Measurements from ENCODE around the gene PCDH9.

PCDH9 gene

DNA sequence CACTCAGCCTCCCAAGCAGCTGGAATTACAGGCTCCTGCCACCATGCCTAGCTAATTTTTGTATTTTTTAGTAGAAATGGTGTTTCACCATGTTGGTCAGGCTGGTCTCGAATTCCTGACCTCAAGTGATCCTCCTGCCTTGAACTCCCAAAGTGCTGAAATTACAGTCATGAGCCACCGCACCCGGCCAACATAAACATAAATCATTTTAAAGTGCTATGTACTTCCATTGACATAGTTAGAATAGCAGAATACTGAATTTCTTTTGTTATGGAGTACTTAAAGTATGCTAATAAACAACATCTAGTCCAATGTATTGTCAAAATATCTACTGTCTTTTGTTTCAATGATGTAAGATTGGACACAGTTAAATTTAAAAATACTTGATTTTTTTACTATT lies 539.0 kb downstream of the PCDH9 start:
- no peak for DNase-seq

- no peak for DNase-seq
Measured at GRCh38 chr13:66689628-66690027, 540.5 kb downstream of the PCDH9 start.

- no peak for DNase-seq
Measured at GRCh38 chr13:66689037-66689619, 541.0 kb downstream of the PCDH9 start.

GRCh38 chr13:66681403-66681802 lies 548.7 kb downstream of the PCDH9 start:
- no peak for DNase-seq

- no peak for DNase-seq
Measured at GRCh38 chr13:66680031-66680430, 550.1 kb downstream of the PCDH9 start.

DNA sequence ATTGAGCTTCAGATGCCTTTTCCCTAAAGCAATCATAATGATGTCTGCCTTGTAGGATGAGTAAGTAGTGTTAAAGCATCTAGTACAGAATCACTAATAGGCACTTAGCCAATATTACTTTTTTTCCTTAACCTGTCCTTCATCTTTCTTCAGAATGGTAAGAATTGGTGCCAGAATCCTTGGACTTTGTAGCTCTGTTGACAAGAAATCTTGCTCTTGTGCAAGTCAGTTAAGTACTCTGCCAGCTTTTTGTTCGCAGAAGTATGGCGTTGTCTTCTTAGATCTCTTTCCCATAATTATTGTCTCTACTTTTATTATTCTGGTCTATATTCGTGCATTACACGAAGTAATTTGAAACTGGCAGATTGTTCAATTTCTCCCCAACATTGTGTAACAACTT lies 554.5 kb downstream of the PCDH9 start:
- DNase-seq = no peak

DNA sequence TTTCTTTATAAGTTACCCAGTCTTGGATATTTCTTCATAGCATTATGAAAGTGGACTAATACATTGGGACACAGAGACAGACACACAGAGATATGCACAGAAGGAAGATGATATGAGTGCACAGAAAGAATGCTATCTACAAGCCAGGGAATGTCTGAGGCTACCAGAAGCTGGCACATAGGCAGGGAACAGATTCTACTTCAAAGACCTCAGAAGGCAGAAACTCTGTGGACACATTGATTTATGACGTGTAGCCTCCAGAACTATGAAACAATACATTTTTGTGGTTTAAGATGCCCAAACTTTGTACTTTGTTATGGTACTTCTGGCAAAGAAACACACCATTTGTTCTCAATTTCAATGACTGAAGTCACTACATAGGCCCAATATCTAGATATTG lies 556.7 kb downstream of the PCDH9 start:
- no peak for DNase-seq

- DNase-seq = no peak
Measured at GRCh38 chr13:66665991-66666390, 564.1 kb downstream of the PCDH9 start.

GRCh38 chr13:66663711-66664110 lies 566.4 kb downstream of the PCDH9 start:
- no peak for DNase-seq

GRCh38 chr13:66663206-66663605 lies 566.9 kb downstream of the PCDH9 start:
- DNase-seq = no peak

DNA sequence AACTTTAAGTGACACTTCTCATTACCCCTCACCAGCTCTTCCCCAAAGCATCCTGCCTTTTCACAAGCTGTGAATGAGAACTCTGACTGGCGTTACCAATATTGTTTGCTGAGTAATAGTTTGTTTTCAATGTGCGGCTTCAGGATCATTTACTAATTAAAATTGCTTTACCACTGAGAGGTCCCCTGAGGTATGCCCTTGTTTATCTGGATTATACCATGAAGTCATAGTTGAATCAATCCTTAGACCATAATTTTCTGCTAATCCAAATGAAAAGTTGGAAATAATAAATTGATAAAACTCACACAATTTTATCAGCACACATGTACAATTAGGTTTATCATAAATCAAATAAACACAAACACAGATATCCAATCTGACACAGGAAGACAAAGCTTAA lies 568.8 kb downstream of the PCDH9 start:
- no peak for DNase-seq

DNA sequence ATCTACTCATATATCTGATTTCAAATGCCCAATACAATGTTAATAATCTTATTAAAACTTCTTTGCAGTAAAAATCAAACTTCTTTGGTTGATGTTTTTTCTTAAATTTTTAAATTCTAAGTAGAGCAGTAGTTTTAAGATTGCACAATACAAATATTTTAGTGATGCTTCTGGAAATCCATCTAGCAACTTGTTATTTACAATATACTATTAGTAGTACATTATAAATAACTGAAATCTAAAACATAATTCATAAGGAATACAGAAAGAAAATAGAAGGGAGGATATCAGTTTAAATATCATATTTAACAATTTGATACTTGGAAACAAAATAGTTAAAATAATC lies 569.7 kb downstream of the PCDH9 start:
- DNase-seq = no peak

GRCh38 chr13:66659701-66660467 lies 570.3 kb downstream of the PCDH9 start:
- DNase-seq = no peak

DNA sequence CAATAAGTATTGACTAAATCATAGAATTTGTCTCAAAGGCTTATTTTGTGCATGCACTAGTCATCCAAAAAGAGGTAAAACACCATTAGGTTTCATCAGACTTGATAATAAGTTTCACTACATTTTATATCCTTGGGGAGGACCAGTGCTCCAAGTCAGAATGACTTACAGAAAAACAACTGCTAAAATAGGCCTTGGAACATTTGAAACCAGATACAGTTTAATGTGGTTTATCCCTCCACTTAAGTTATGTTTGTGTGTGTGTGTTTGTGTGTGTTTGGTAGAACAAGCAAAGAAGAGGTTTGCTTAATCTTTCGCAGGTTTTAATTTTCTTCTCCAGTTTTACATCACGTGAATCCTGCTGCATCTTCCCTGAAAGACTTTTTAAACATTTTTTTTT lies 570.9 kb downstream of the PCDH9 start:
- DNase-seq = no peak

- no peak for DNase-seq
Measured at GRCh38 chr13:66657165-66657881, 572.8 kb downstream of the PCDH9 start.

GRCh38 chr13:66655847-66656454 lies 574.2 kb downstream of the PCDH9 start:
- DNase-seq = no peak

GRCh38 chr13:66644855-66645460 lies 585.2 kb downstream of the PCDH9 start:
- no peak for DNase-seq

- no peak for DNase-seq
Measured at GRCh38 chr13:66640231-66640630, 589.9 kb downstream of the PCDH9 start.

DNA sequence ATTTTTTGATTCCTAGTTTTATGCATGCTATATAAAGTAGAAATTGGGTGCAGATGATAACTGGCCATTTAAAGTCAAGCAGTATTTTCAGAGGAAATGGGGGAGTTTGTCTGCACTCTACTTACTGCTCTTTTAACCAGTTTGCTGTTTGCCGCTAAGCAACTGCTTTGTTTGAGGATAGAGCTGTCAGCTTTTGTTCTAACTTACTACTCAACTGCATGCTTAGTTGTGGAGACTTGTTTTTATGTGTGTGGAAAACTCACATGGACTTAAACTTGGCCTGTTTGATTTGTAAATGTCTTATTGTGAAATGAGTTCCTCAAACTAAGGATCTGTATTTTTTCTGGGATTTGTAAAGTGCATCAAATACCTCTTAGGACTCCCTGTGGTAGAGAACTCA lies 591.1 kb downstream of the PCDH9 start:
- DNase-seq = no peak

DNA sequence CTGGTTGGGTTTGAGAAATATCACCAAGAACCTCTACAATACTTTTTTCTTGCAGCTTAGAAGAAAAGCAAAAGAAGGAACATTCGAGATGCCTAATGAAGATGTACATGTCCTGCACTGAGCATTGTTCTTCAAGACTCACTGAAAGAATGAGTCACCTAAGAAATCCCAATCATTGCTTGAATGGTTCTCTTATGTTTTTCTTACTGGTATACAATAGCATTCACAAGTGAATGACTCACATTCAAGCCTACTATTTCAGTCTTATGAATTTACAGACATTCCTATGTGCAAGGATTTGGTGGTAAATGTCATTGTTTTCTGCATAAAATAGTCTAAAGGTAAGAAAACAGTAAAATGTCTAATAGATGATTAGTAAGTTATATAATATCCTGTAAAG lies 594.6 kb downstream of the PCDH9 start:
- no peak for DNase-seq

DNA sequence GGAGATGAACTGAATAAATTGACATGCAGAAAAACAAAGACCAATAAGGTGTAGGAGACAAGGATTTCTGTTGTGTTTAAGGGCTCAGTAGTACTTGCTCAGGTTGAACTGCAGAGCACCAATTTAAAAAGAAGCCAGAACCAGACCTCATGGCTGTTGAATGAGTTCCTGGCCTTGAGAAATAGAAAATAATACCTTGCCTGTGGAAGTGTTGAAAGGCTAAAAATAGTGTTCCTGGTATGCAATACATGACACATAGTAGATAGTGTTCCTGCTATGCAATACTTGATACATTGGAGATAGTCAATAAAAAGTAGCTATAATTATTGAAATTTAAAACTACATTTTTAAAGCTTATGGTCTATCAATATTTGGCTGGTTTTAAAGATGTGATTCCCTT lies 595.8 kb downstream of the PCDH9 start:
- no peak for DNase-seq

DNA sequence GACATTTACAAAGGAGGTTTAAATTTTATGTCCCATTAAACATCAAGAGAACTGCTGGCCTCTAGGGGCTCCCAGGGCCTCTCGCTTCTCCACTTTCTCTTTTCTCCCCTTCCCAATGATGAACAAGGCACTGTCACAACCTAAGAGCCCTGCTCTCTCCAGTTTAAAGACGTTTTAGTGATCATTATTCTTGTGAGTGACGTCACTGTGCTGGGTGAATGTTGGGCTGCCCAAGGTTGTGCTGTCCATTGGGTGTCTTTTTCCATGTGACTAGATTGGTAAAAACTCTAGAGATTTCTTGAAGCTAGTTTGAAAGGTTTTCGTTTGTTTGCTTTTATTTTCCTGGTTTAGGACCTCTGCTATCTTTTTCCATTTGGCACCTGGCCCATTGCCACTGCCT lies 602.6 kb downstream of the PCDH9 start:
- no peak for DNase-seq

DNA sequence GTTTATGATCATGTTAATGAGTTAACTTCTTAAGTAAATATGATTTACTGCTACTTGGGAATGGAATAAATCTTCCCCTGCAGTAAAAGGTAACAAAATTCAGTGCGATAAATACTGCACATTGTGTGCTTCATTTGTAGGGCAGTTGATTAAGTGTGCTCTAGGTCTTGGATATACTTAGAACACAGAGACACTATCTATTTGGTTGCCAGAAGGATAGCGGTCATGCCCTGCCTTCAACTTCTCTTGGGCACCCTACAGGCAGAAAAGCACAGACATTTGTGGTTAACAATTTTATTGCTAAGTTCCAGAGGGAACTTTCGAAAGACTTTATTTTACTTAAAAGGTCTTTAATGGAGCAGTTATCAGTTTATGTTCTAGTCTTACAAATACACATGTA lies 605.8 kb downstream of the PCDH9 start:
- no peak for DNase-seq
